Activated T-cell treated with anti-CD3 and anti-CD28 coated beads, Interleukin-2, amount 50 U/mL, for 24 hours (primary cell): ENCODE measurements around the gene FAM228B.
A peak's percentile ranks its signal among the peaks of the same experiment; 100 is the strongest.

ENCODE experiments used
- DNase-seq: peaks from one replicate; pipeline ENCODE4 v3.0.0-alpha.2; 2020
- H3K27ac Mint-ChIP-seq: 2 replicates; pipeline ENCODE4 v1.8.0; 2020; ENCODE audit warnings: mild to moderate bottlenecking, mixed read lengths
- H3K27me3 Mint-ChIP-seq: 2 replicates; pipeline ENCODE4 v1.8.0; 2020; ENCODE audit warnings: mixed read lengths
- H3K36me3 Mint-ChIP-seq: 2 replicates; pipeline ENCODE4 v1.8.0; 2020; ENCODE audit warnings: low read depth, mixed read lengths
- H3K4me1 Mint-ChIP-seq: 2 replicates; pipeline ENCODE4 v1.8.0; 2020; ENCODE audit warnings: low read depth, mixed read lengths
- H3K4me3 Mint-ChIP-seq: 2 replicates; pipeline ENCODE4 v1.8.0; 2020; ENCODE audit warnings: mild to moderate bottlenecking, moderate library complexity, mixed read lengths
- H3K9me3 Mint-ChIP-seq: 2 replicates; pipeline ENCODE4 v1.8.0; 2020; ENCODE audit warnings: mixed read lengths

Gene FAM228B

DNA sequence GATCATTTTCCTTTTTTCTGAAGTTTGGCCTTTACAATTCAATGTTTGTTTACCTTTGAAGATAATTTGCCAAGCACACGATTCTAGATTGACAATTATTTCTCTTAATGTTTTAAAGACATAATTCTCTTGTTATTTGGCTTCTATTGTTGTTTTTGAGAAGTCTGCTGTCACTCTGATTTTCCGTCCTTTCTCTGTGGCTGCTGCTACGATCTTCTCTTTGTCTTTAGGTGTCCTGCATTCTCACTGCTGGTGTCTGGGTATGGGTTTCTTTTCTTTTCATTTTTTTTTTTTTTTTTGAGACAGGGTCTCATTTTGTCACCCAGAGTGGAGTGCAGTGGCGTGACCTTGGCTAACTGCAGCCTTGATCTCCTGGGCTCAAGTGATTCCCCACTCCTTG lies 36.4 kb downstream of the FAM228B start:
- no peaks in the 10 kb centered on the region for H3K4me1 Mint-ChIP-seq
- H3K9me3 Mint-ChIP-seq: no peaks in the 10 kb centered on the region
- no peaks in the 10 kb centered on the region for H3K27me3 Mint-ChIP-seq
- H3K4me3 Mint-ChIP-seq: no peak overlapping the region
- no peak overlapping the region for H3K27ac Mint-ChIP-seq
- no peak for DNase-seq
- no peaks in the 10 kb centered on the region for H3K36me3 Mint-ChIP-seq

DNA sequence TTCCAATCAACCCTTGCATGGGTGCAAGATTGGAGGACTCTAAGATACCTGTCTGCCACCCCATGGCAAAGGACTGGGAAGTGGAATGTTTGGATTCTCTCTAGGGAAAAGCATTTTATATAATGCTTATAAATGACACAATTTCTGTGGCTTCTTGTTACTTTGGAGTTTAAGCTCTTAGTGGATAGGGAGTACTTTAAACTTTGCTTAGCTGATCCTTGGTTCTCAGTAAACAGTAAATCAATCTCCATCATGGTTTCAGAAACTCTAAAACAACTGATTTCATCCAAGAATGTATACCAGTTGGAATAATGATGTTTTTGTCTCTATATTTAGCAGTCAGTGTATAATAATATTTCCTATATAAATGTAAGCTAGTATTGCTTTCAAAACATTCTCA lies 37.5 kb downstream of the FAM228B start:
- DNase-seq: no peak
- H3K4me1 Mint-ChIP-seq: no peaks in the 10 kb centered on the region
- H3K4me3 Mint-ChIP-seq: no peak overlapping the region
- H3K27ac Mint-ChIP-seq: no peak overlapping the region
- no peaks in the 10 kb centered on the region for H3K9me3 Mint-ChIP-seq
- H3K36me3 Mint-ChIP-seq: no peaks in the 10 kb centered on the region
- H3K27me3 Mint-ChIP-seq: no peaks in the 10 kb centered on the region

DNA sequence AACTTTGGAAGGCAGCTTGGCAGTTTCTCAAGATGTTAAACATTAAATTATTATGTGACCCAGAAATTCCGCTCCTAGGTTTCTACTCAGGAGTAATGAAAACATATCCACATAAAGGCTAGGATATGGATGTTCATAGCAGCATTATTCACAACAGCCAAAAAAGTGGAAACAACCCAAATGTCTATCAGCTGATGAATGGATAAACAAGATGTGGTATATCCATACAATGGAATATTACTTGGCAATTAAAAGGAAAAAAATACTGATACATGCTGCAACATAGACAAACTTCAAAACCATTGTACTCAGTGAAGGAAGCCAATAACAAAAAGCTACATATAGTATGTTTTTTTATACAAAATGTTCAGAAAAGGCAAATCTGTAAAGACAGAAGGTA lies 39.2 kb downstream of the FAM228B start:
- Mint-ChIP-seq H3K27me3 (no peaks in the 10 kb centered on the region), H3K36me3 (no peaks in the 10 kb centered on the region), H3K4me1 (no peaks in the 10 kb centered on the region), H3K9me3 (no peaks in the 10 kb centered on the region), H3K4me3 (no peak overlapping the region), H3K27ac (no peak overlapping the region)
- no peak for DNase-seq

DNA sequence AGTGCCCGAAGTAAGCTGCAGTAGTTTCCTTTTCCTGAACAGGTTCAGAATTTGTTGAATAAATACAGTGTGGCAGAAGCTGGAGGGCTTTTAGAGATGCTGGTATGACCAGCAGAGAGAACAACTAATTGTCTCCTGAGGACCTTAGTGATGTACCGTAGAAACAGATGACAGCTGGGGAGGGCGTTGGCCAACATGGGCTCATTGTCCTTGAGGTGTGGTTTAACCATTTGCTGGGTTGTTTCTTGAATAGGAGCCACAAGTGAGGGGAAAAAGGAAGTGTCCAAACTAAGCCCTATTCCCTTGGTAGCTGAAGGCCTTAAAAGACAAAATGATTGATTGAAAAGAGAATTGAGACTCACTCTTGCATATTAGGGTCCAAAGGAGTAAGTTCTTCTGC lies 39.9 kb downstream of the FAM228B start:
- DNase-seq: no peak
- Mint-ChIP-seq H3K36me3 (no peaks in the 10 kb centered on the region), H3K27ac (no peak overlapping the region), H3K4me3 (no peak overlapping the region), H3K27me3 (no peaks in the 10 kb centered on the region), H3K4me1 (no peaks in the 10 kb centered on the region), H3K9me3 (no peaks in the 10 kb centered on the region)

DNA sequence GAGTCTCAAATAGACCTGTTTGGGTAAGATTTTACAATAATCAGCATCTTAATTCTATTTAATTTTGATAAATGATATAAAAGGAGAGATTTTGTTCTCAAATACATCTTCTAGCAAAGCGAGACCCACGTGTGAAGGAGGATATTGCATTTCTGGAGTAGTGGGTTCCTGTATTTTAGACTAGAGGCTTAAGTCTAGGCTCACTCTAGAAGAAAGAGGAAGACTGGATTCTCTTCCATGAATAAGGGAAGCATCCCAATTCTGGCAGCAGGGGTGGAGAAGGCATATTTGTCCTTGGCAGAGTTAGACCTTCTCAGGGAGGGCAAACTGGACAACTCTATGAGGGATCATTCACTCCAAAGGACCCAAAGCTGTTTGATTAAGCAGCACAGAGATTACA lies 40.3 kb downstream of the FAM228B start:
- H3K4me1 Mint-ChIP-seq: no peaks in the 10 kb centered on the region
- no peak overlapping the region for H3K27ac Mint-ChIP-seq
- no peak overlapping the region for H3K4me3 Mint-ChIP-seq
- DNase-seq: no peak
- no peaks in the 10 kb centered on the region for H3K36me3 Mint-ChIP-seq
- no peaks in the 10 kb centered on the region for H3K9me3 Mint-ChIP-seq
- H3K27me3 Mint-ChIP-seq: no peaks in the 10 kb centered on the region

DNA sequence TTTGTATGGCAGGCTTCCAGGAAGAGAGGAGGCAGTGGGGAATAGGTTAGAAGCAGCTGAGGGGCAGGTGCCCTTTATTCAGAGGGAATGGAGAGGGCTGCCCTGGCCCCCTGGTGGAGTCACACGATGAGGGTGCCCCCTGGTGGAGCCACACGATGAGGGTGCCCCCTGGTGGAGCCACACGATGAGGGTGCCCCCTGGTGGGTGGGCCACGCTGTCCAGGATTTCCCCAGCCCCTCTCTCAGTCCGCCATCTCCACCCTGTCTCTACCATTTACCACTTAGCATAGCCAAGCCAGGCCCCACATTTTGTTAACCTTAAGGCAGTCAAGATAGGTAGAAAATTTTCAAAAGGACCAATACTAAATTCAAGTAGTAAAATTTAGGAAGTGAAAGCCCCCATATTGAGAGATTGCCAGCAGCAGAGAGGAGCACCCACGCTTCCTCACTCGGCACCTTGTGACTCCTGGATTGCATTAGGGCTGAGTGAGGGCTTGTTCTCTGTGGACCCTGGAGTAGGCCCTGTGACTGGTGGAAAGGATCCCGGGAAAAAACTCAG lies 41.2 kb downstream of the FAM228B start:
- Mint-ChIP-seq H3K27me3 (no peaks in the 10 kb centered on the region), H3K9me3 (no peaks in the 10 kb centered on the region), H3K4me3 (no peak overlapping the region), H3K27ac (no peak overlapping the region), H3K36me3 (no peaks in the 10 kb centered on the region), H3K4me1 (no peaks in the 10 kb centered on the region)
- peak; percentile 64 for DNase-seq

DNA sequence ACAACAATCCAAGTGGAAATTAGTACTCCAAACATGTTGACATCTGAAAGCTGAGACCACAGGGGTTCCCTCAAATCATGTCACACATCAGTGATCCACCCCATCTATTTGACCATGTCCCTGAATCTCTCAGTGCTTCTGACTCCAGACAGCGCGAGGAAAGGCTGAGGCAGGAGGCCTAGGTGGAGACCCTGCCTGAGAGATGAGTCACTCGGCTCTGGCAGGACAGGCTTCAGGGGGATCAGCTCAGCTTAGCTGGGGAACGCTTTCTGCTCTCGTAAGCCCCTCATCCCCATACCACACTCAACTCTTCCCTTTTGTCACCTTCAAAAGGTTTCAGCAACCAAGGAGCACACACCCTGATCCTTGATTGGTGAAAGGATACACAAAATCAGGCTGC lies 45.8 kb downstream of the FAM228B start:
- H3K4me1 Mint-ChIP-seq: no peaks in the 10 kb centered on the region
- no peak for DNase-seq
- H3K27ac Mint-ChIP-seq: no peak overlapping the region
- peaks cover 5% of the 10 kb centered on the region for H3K27me3 Mint-ChIP-seq
- H3K9me3 Mint-ChIP-seq: no peaks in the 10 kb centered on the region
- no peaks in the 10 kb centered on the region for H3K36me3 Mint-ChIP-seq
- H3K4me3 Mint-ChIP-seq: no peak overlapping the region

DNA sequence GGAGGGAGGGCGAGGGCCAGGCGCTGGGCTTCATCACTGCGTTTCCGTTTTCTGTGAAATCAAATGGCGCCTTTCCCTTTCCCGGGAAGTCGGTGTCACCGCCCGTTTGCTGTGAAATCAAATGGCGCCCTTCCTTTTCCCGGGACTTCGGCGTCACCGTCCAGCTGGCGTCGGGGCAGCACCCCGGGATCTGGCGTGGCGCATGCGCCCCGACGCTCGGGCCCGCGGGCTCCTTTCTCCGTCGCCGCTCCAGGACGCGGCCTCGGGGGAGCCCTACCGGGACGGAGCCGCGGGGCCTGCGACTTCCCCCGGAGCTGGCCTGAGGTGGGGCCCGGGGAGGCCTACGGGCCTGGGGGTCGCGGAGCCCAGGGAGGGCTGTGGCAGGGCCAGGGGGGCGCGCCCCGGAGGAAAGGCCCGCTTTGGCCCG lies 51.6 kb downstream of the FAM228B start, which contains the start of gene FAM228A:
Gene FAM228A (plus strand): TSS at position 203 of the 427 bp plus-strand sequence. CDS start 428 bp downstream, outside the sequence.
- Mint-ChIP-seq H3K4me1 (no peaks in the 10 kb centered on the region), H3K27me3 (peaks cover 6% of the 10 kb centered on the region), H3K36me3 (no peaks in the 10 kb centered on the region), H3K4me3 (no peak within 1 kb of the TSS), H3K27ac (no peak within 1 kb of the TSS), H3K9me3 (no peaks in the 10 kb centered on the region)
- DNase-seq: no peak

DNA sequence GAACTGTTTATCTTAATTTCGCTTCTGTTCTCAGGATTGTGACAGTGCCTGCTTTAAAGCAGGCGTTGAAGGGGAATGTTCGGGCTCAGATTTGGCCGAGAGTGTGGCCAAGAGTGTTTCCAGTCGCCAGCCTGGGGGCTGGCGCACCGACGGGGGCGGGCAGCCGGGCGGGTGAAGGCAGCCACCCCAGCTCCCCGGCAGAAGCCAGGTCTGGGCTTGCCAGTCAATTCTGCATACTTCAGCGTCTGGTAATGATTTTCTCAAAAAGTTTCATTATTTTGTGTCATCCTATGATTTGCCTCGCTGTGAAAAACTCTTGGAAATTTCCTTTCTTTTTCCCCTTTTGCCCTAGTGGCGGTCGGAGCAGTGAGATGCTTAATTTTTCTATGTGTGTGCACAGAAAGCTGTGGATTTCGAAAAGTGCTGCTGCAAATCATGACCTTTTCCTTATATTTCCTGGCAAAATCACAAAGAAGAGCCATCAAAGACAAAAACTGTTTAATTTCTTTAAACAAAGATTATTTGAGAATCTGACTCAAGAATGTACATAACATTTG lies 52.4 kb downstream of the FAM228B start:
- H3K4me3 Mint-ChIP-seq: no peak overlapping the region
- no peak overlapping the region for H3K27ac Mint-ChIP-seq
- H3K4me1 Mint-ChIP-seq: no peaks in the 10 kb centered on the region
- no peaks in the 10 kb centered on the region for H3K36me3 Mint-ChIP-seq
- DNase-seq: no peak
- H3K27me3 Mint-ChIP-seq: peaks cover 6% of the 10 kb centered on the region
- H3K9me3 Mint-ChIP-seq: no peaks in the 10 kb centered on the region

DNA sequence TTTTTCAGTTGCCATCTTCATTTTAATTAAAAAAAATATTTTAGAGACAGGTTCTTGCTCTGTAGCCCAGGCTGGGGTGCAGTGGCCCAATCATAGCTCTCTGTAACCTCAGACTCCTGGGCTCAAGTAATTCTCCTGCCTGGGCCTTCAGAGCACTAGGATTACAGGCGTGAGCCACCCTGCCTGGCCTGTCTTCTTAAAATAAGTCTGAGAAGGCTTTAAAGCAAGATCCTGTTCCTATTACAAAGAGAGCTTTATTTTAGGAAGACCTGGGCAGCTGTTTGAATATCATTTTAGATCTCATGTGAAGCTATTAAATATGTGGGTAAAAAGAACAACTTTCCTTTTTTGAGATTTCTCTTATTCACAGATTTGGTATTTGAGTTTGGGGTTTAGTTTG lies 53.1 kb downstream of the FAM228B start:
- H3K36me3 Mint-ChIP-seq: no peaks in the 10 kb centered on the region
- H3K27me3 Mint-ChIP-seq: peaks cover 6% of the 10 kb centered on the region
- H3K4me3 Mint-ChIP-seq: no peak overlapping the region
- H3K9me3 Mint-ChIP-seq: no peaks in the 10 kb centered on the region
- no peak overlapping the region for H3K27ac Mint-ChIP-seq
- H3K4me1 Mint-ChIP-seq: no peaks in the 10 kb centered on the region
- DNase-seq: no peak

DNA sequence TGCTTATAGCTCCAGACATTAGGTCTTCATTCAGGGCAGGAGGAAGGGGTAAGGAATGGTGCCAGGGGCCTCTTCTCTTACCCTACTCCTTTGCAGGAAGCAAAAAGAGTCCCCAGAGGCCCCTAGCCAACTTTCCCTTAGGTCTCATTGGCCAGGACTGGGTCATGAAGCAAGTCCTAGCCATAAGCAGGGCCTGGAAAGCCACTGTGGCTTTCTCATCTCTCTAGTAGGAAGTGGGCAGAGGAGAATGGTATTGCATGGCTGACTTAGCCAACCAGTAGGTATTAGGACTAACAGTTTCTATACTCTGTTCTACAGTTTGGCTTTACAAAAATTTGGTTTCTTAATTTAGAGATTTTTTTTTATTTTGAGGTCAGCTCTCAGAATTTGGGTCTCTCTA lies 56.4 kb downstream of the FAM228B start:
- H3K36me3 Mint-ChIP-seq: no peaks in the 10 kb centered on the region

DNA sequence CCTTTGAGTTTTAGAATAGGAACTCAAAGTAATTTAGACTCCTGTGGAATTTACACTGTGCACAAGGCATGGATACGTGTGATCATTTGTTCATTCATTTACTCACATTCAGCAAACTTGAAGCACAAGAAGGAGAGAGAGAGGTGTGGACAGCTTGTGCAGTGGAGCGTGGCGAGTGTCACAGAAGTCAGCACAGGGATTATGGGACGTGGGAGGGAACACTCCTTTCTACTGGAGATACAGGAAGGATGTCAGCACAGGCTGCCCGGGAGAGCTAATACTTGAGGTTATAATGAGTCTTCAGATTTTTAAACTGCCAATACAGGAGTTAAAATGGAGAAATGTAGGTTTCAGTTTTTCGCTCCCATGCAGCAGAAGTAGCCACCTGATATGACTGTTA lies 58.6 kb downstream of the FAM228B start:
- H3K9me3 Mint-ChIP-seq: no peaks in the 10 kb centered on the region
- H3K4me1 Mint-ChIP-seq: no peaks in the 10 kb centered on the region
- H3K36me3 Mint-ChIP-seq: no peaks in the 10 kb centered on the region
- H3K27ac Mint-ChIP-seq: no peak overlapping the region
- DNase-seq: no peak
- H3K27me3 Mint-ChIP-seq: no peaks in the 10 kb centered on the region
- H3K4me3 Mint-ChIP-seq: no peak overlapping the region

More for the DNA sequence above, 56.4 kb downstream of the FAM228B start:
- Mint-ChIP-seq H3K4me1 (no peaks in the 10 kb centered on the region), H3K27me3 (no peaks in the 10 kb centered on the region), H3K27ac (no peak overlapping the region), H3K4me3 (no peak overlapping the region), H3K9me3 (no peaks in the 10 kb centered on the region)
- no peak for DNase-seq

DNA sequence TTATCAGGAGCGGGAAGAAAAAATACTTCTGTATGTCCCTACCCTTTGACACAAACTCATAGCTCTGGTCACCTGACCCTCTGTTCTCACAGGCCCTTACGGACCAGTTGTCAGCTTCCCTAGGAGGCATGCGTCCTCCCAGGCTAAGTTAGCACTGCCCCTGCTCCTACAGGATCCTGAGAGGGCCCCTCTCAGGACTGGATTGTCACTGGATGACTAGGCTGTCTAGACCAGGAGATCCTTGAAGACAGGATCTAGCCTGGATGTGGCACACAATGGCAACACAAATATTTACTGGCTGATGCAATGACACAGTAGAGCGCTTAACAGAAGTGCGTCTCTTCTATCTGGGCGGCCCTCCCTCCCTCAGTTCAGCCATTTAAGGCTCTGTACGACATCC lies 59.2 kb downstream of the FAM228B start:
- H3K27ac Mint-ChIP-seq: no peak overlapping the region
- H3K4me3 Mint-ChIP-seq: no peak overlapping the region
- no peaks in the 10 kb centered on the region for H3K27me3 Mint-ChIP-seq
- no peaks in the 10 kb centered on the region for H3K36me3 Mint-ChIP-seq
- H3K4me1 Mint-ChIP-seq: no peaks in the 10 kb centered on the region
- DNase-seq: no peak
- H3K9me3 Mint-ChIP-seq: peaks cover 3% of the 10 kb centered on the region

DNA sequence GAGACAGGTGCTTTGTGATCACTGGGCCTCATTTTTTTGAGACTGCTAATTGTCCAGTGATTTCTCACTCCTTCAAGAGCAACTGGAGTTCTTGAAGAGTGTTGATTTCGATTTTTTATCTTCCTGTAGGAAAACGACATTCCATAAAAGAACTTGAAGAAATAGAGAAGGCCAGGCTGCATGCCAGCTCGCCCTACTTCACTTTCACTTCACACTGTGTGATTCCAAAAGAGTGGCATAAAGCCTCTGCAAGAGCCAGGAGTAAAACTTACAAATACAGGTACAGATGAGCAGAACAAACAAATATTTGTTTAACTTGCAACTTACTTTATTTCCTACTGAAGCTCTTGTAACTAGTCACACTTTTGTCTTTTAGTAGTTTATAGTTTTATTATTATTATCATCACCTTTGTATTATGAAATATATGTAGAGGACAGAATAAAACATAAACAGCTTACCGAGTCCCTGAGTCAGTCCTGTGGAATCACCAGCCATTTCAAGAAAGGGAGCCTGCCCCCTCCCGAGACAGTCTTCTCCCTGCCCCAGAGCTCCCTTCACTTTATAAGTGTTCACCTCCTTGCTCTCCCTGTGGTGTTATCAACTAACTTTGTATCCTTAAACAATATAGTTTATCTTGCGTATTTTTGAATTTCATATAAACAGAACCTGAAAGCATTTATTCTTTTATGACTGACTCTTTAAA lies 60.2 kb downstream of the FAM228B start:
- Mint-ChIP-seq H3K27me3 (no peaks in the 10 kb centered on the region), H3K36me3 (no peaks in the 10 kb centered on the region), H3K4me3 (no peak overlapping the region), H3K4me1 (no peaks in the 10 kb centered on the region), H3K9me3 (peaks cover 3% of the 10 kb centered on the region), H3K27ac (no peak overlapping the region)
- no peak for DNase-seq

DNA sequence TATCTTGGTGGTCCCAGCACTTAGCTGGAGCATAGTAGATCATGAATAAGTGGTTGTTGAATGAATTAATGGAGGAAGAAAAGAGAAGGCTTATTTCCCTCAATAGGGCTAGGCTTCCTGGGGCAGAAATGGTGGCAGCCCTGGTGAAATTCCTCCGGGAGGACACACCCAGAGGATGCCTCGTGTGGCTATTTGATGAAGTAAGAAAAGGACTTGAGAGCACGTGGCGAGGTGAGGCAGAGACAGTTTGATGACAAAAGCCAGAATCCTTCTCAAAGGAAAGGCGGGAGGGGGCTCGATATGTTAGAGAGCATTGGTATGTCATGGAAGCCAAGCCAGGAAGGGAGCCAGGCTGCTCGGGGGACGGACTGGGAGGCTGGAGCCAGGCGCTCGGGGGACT lies 66.3 kb downstream of the FAM228B start:
- Mint-ChIP-seq H3K27me3 (no peaks in the 10 kb centered on the region), H3K9me3 (peaks cover 6% of the 10 kb centered on the region), H3K4me1 (no peaks in the 10 kb centered on the region), H3K36me3 (no peaks in the 10 kb centered on the region), H3K4me3 (no peak overlapping the region), H3K27ac (no peak overlapping the region)
- no peak for DNase-seq
